HEK293T (cell line): Measurements from ENCODE around the gene DDOST.

ENCODE experiments used
- BHLHE40 ChIP-seq: fragments of 450-650 bp; IDR thresholded peaks from 2 replicates; pipeline ENCODE4 v1.6.1; 2016; ENCODE audit warnings: mild to moderate bottlenecking, moderate library complexity, borderline replicate concordance
- FOXK2 ChIP-seq: fragments of 450-650 bp; IDR thresholded peaks from 2 replicates; pipeline ENCODE4 v1.6.1; 2016; ENCODE audit warnings: mild to moderate bottlenecking
- SUZ12 ChIP-seq: fragments of 450-650 bp; IDR thresholded peaks from 2 replicates; pipeline ENCODE4 v1.6.1; 2016; ENCODE audit warnings: mild to moderate bottlenecking
- ZNF384 ChIP-seq: fragments of 450-650 bp; IDR thresholded peaks from 2 replicates; pipeline ENCODE4 v1.6.1; 2016

GRCh38 chr1:20648438-20648837, 12.7 kb downstream of the DDOST start:
- TF ChIP-seq BHLHE40 = no peak
- TF ChIP-seq ZNF384 = no peak
- no peak for TF ChIP-seq SUZ12
- TF ChIP-seq FOXK2 = no peak
